Measurements from ENCODE around the gene ZNF835.

Gene ZNF835

GRCh38 chr19:56661248-56661647 lies 10.3 kb downstream of the ZNF835 start:
- no peak for TF ChIP-seq CTCF (IDR thresholded peaks at IDR 0.05; ENCODE audit: low read depth, low read length, missing control alignments)
- Histone ChIP-seq H3K4me3 (ENCODE audit: low read depth, low read length) (no peak overlapping the region), H3K27ac (no peak overlapping the region), H3K27me3 (replicated peaks) (no peaks in the 10 kb centered on the region), H3K36me3 (replicated peaks) (no peaks in the 10 kb centered on the region)
- no peak for DNase-seq
- in situ Hi-C loops (cut with HindIII; ENCODE audit: low pct_ligation_motif_present, low sequenced_read_pairs), result no loop called here

GRCh38 chr19:56660381-56661107 lies 11.0 kb downstream of the ZNF835 start:
- no peak for TF ChIP-seq CTCF (IDR thresholded peaks at IDR 0.05; ENCODE audit: low read depth, low read length, missing control alignments)
- DNase-seq, result no peak
- in situ Hi-C loops (cut with HindIII; ENCODE audit: low pct_ligation_motif_present, low sequenced_read_pairs), result no loop called here

GRCh38 chr19:56654151-56654550 lies 17.4 kb downstream of the ZNF835 start:
- in situ Hi-C loops (cut with HindIII; ENCODE audit: low pct_ligation_motif_present, low sequenced_read_pairs), result no loop called here
- H3K36me3 ChIP-seq (replicated peaks), result no peaks in the 10 kb centered on the region
- no peak for TF ChIP-seq CTCF (IDR thresholded peaks at IDR 0.05; ENCODE audit: low read depth, low read length, missing control alignments)

More at GRCh38 chr19:56660381-56661107, 11.0 kb downstream of the ZNF835 start:
- Histone ChIP-seq H3K27ac (no peak overlapping the region), H3K36me3 (replicated peaks) (no peaks in the 10 kb centered on the region), H3K27me3 (replicated peaks) (no peaks in the 10 kb centered on the region), H3K4me3 (ENCODE audit: low read depth, low read length) (no peak overlapping the region)

GRCh38 chr19:56643460-56643955 lies 28.0 kb downstream of the ZNF835 start:
- Histone ChIP-seq H3K27ac (no peak overlapping the region), H3K36me3 (replicated peaks) (no peaks in the 10 kb centered on the region), H3K4me3 (ENCODE audit: low read depth, low read length) (no peak overlapping the region), H3K27me3 (replicated peaks) (no peaks in the 10 kb centered on the region)
- in situ Hi-C loops (cut with HindIII; ENCODE audit: low pct_ligation_motif_present, low sequenced_read_pairs), result no loop called here
- TF ChIP-seq CTCF (IDR thresholded peaks at IDR 0.05; ENCODE audit: low read depth, low read length, missing control alignments), result no peak
- DNase-seq, result no peak

More at GRCh38 chr19:56654151-56654550, 17.4 kb downstream of the ZNF835 start:
- no peak overlapping the region for H3K4me3 ChIP-seq (ENCODE audit: low read depth, low read length)
- H3K27ac ChIP-seq, result no peak overlapping the region
- no peaks in the 10 kb centered on the region for H3K27me3 ChIP-seq (replicated peaks)
- no peak for DNase-seq

- no peak for DNase-seq
- H3K27ac ChIP-seq, result no peak within 1 kb of the TSS
- TF ChIP-seq CTCF (IDR thresholded peaks at IDR 0.05; ENCODE audit: low read depth, low read length, missing control alignments), result no peak
- no peak within 1 kb of the TSS for H3K4me3 ChIP-seq (ENCODE audit: low read depth, low read length)
- in situ Hi-C loops (cut with HindIII; ENCODE audit: low pct_ligation_motif_present, low sequenced_read_pairs), result no loop called here
- H3K27me3 ChIP-seq (replicated peaks), result no peaks in the 10 kb centered on the region
- no peaks in the 10 kb centered on the region for H3K36me3 ChIP-seq (replicated peaks)
These were observed 28.7 kb downstream of the ZNF835 start, which contains the start of gene SMIM17 for GRCh38 chr19:56642711-56643459. TSS of gene SMIM17 (plus strand) at chr19:56643159. CDS start at chr19:56645668, 2,509 bp downstream.
